GM12878 (cell line): Measurements from ENCODE around the gene ST7. TPM values are rescaled to one million over a fixed set of nuclear protein-coding genes. Genes with fewer than 3 reads are reported as not detected.
A peak's percentile ranks its signal among the peaks of the same experiment; 100 is the strongest.

Experiments used
- DPF2 ChIP-seq: fragments of 450-650 bp; IDR thresholded peaks from 2 replicates; pipeline ENCODE4 v1.6.1; 2017; ENCODE audit warnings: mild to moderate bottlenecking
- EGR1 ChIP-seq, 2 experiments: IDR thresholded peaks; 1 replicate in 1 of 2; 2 replicates in 1 of 2; pipeline ENCODE4 v1.6.1; 2011 to 2012; ENCODE audit warnings: low read depth in 2 of 2, low read length in 2 of 2, borderline replicate concordance in 1 of 2, mild to moderate bottlenecking in 1 of 2, moderate library complexity in 1 of 2
- EP300 ChIP-seq, 2 experiments: fragments of 150-350 bp in 1 of 2; IDR thresholded peaks; 2 replicates each; pipeline ENCODE4 v1.6.1; 2011 to 2012; ENCODE audit warnings: low read depth in 2 of 2, low read length in 2 of 2, borderline replicate concordance in 1 of 2, improper control_type of control experiment in 1 of 2, inconsistent platforms in 1 of 2; ENCODE audit not compliant: control insufficient read depth in 1 of 2
- HDGF ChIP-seq: fragments of 450-650 bp; IDR thresholded peaks from 2 replicates; pipeline ENCODE4 v1.6.1; 2016; ENCODE audit warnings: antibody characterized with exemption
- JUNB ChIP-seq: IDR thresholded peaks from 2 replicates; pipeline ENCODE4 v1.6.1; 2016; ENCODE audit warnings: antibody characterized with exemption, mild to moderate bottlenecking
- MEF2B ChIP-seq: fragments of 450-650 bp; IDR thresholded peaks from 2 replicates; pipeline ENCODE4 v1.6.1; 2018; ENCODE audit warnings: mild to moderate bottlenecking, moderate library complexity; ENCODE audit not compliant: partially characterized antibody, poor library complexity, severe bottlenecking
- PAX5 ChIP-seq: IDR thresholded peaks from 2 replicates; pipeline ENCODE4 v1.6.1; 2011; ENCODE audit warnings: low read depth, low read length, borderline replicate concordance
- PML ChIP-seq: IDR thresholded peaks from 2 replicates; pipeline ENCODE4 v1.6.1; 2012; ENCODE audit warnings: low read length, inconsistent platforms
- POLR2AphosphoS5 ChIP-seq: IDR thresholded peaks from 2 replicates; pipeline ENCODE4 v1.6.1; 2011; ENCODE audit warnings: mild to moderate bottlenecking, low read length, inconsistent platforms
- RAD51 ChIP-seq: fragments of 450-650 bp; IDR thresholded peaks from 2 replicates; pipeline ENCODE4 v1.6.1; 2016; ENCODE audit warnings: moderate library complexity, mild to moderate bottlenecking, inconsistent platforms
- RB1 ChIP-seq: fragments of 450-650 bp; formaldehyde crosslinking; IDR thresholded peaks from 2 replicates; pipeline ENCODE4 v1.6.1; 2017; ENCODE audit warnings: mild to moderate bottlenecking, borderline replicate concordance
- RBBP5 ChIP-seq: fragments of 200-600 bp; sonication (generic); conservative IDR thresholded peaks from 2 replicates; pipeline ENCODE4 v1.6.1; 2016
- SMAD5 ChIP-seq: IDR thresholded peaks from 2 replicates; pipeline ENCODE4 v1.6.1; 2016; ENCODE audit warnings: antibody characterized with exemption, low read depth
- SMC3 ChIP-seq: IDR thresholded peaks from 2 replicates; pipeline ENCODE4 v1.6.1; 2011; ENCODE audit warnings: low read length, improper control_type of control experiment, borderline replicate concordance
- SPI1 ChIP-seq: IDR thresholded peaks from 2 replicates; pipeline ENCODE4 v1.6.1; 2011; ENCODE audit warnings: low read depth, mild to moderate bottlenecking, low read length, moderate library complexity, borderline replicate concordance; ENCODE audit not compliant: insufficient read depth
- SUZ12 ChIP-seq: fragments of 200-600 bp; sonication (generic); IDR thresholded peaks from one replicate; pipeline ENCODE4 v1.6.1; 2018; ENCODE audit warnings: antibody characterized with exemption, mild to moderate bottlenecking; ENCODE audit not compliant: unreplicated experiment
- TBL1XR1 ChIP-seq: IDR thresholded peaks from 2 replicates; pipeline ENCODE4 v1.6.1; 2012; ENCODE audit warnings: low read depth, low read length, improper control_type of control experiment
- YY1 ChIP-seq: IDR thresholded peaks from 2 replicates; pipeline ENCODE4 v1.6.1; 2011; ENCODE audit warnings: low read depth, mild to moderate bottlenecking, low read length
- ZNF217 ChIP-seq: fragments of 450-650 bp; IDR thresholded peaks from 2 replicates; pipeline ENCODE4 v1.6.1; 2017; ENCODE audit warnings: antibody characterized with exemption, mild to moderate bottlenecking
- ZNF384 ChIP-seq: IDR thresholded peaks from 2 replicates; pipeline ENCODE4 v1.6.1; 2012; ENCODE audit warnings: low read depth, mild to moderate bottlenecking, low read length, improper control_type of control experiment, borderline replicate concordance
- polyA plus RNA-seq, 11 experiments: library from polyadenylated mRNA; depleted of rRNA in 4 of 11; unstranded in 6 of 11; stranded (reverse) in 5 of 11; fragments of >200 nt; fragmentation: Nextera tagmentation in 4 of 11; fragmentation: Illumina TruSeq in 1 of 11; extraction: Ambion mirVana in 4 of 11; extraction: Trizol in 1 of 11; gene quantifications; 1 replicate in 1 of 11; 2 replicates in 10 of 11; pipeline versions ENCODE4 v1.2.1 to v1.2.3, GENCODE V29; 2011 to 2016; ENCODE audit warnings: inconsistent platforms in 2 of 11, missing spikeins in 2 of 11, low read depth in 1 of 11
- total RNA-seq, 4 experiments: library from RNA; depleted of rRNA in 3 of 4; stranded (reverse); fragments of >200 nt in 3 of 4; fragmentation: Illumina TruSeq in 1 of 4; extraction: Trizol in 1 of 4; gene quantifications; 2 replicates each; pipeline versions ENCODE4 v1.2.1 to v1.2.3, GENCODE V29; 2013 to 2021
- TF ChIP-seq, protein P1 (sequence below): IDR thresholded peaks from 2 replicates; pipeline ENCODE4 v1.6.1; 2011; ENCODE audit warnings: low read depth, low read length, improper control_type of control experiment, borderline replicate concordance
- TF ChIP-seq, protein P2 (sequence below): fragments of 450-650 bp; IDR thresholded peaks from 2 replicates; pipeline ENCODE4 v1.6.1; 2017; ENCODE audit warnings: mild to moderate bottlenecking, moderate library complexity
- TF ChIP-seq, protein P3 (sequence below): IDR thresholded peaks from 2 replicates; pipeline ENCODE4 v1.6.1; 2012; ENCODE audit warnings: low read depth, low read length, improper control_type of control experiment
- TF ChIP-seq, protein P4 (sequence below): fragments of 450-650 bp; IDR thresholded peaks from 2 replicates; pipeline ENCODE4 v1.6.1; 2017; ENCODE audit warnings: low read depth, mild to moderate bottlenecking, moderate library complexity

ST7 gene
- total and polyA plus RNA-seq, 10 of the 15 experiments (the other 5 are each of a cell fraction or from before 2014, with no cell fraction given) = 27.7 to 76.4 (median 53.6) TPM

DNA sequence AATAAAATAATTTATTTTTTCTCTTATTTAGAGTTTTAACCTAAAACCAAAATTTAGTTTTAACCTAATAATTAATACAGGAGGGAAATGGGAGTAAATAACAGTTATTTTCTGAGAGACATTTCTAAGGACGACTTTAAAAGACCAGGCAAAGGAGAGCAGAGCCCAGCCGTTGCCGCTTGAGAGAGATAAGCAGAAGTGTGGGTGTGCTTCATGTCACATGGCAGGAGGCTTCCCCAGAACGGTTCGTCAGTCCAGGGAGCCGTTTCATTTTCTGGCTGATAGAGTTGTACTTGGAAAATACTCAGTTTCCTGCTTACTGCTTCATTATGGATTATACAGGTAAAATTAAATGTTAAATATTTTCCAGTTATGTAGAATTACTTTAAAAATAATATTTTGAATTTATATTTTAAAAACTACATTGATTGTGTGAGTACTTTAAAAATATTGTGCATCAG, 61.4 kb downstream of the ST7 start (continued):
- TF ChIP-seq, protein P1, sequence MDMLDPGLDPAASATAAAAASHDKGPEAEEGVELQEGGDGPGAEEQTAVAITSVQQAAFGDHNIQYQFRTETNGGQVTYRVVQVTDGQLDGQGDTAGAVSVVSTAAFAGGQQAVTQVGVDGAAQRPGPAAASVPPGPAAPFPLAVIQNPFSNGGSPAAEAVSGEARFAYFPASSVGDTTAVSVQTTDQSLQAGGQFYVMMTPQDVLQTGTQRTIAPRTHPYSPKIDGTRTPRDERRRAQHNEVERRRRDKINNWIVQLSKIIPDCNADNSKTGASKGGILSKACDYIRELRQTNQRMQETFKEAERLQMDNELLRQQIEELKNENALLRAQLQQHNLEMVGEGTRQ = peak; percentile 38; the same call in 1 of the 2 replicates
- TF ChIP-seq, protein P2, sequence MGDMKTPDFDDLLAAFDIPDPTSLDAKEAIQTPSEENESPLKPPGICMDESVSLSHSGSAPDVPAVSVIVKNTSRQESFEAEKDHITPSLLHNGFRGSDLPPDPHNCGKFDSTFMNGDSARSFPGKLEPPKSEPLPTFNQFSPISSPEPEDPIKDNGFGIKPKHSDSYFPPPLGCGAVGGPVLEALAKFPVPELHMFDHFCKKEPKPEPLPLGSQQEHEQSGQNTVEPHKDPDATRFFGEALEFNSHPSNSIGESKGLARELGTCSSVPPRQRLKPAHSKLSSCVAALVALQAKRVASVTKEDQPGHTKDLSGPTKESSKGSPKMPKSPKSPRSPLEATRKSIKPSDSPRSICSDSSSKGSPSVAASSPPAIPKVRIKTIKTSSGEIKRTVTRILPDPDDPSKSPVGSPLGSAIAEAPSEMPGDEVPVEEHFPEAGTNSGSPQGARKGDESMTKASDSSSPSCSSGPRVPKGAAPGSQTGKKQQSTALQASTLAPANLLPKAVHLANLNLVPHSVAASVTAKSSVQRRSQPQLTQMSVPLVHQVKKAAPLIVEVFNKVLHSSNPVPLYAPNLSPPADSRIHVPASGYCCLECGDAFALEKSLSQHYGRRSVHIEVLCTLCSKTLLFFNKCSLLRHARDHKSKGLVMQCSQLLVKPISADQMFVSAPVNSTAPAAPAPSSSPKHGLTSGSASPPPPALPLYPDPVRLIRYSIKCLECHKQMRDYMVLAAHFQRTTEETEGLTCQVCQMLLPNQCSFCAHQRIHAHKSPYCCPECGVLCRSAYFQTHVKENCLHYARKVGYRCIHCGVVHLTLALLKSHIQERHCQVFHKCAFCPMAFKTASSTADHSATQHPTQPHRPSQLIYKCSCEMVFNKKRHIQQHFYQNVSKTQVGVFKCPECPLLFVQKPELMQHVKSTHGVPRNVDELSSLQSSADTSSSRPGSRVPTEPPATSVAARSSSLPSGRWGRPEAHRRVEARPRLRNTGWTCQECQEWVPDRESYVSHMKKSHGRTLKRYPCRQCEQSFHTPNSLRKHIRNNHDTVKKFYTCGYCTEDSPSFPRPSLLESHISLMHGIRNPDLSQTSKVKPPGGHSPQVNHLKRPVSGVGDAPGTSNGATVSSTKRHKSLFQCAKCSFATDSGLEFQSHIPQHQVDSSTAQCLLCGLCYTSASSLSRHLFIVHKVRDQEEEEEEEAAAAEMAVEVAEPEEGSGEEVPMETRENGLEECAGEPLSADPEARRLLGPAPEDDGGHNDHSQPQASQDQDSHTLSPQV = no peak
- TF ChIP-seq EGR1 (IDR thresholded peaks at IDR 0.05; ENCODE audit: borderline replicate concordance in 1 of 2, low read depth in 2 of 2, low read length in 2 of 2) (peak in 1 of 2 experiments; percentile 69; a peak in 2 of 3 replicates), POLR2AphosphoS5 (peak; percentile 54; the same call in 1 of the 2 replicates), SUZ12 (no peak), RBBP5 (no peak), ZNF217 (no peak), JUNB (peak; percentile 30; the same call in 1 of the 2 replicates), ZNF384 (no peak), RB1 (no peak), SMC3 (no peak), TBL1XR1 (no peak), SPI1 (peak; percentile 73; the same call in 1 of the 2 replicates), YY1 (0 out of 2 replicates have a peak, but pooled peaks have one; percentile 20), EP300 (IDR thresholded peaks at IDR 0.05; ENCODE audit: borderline replicate concordance in 1 of 2, control insufficient read depth in 1 of 2, low read depth in 2 of 2, low read length in 2 of 2) (no peak), RAD51 (peak; percentile 90), SMAD5 (no peak), HDGF (no peak), MEF2B (no peak), PML (0 out of 2 replicates have a peak, but pooled peaks have one; percentile 28), PAX5 (no peak), DPF2 (no peak)
- TF ChIP-seq, protein P3, sequence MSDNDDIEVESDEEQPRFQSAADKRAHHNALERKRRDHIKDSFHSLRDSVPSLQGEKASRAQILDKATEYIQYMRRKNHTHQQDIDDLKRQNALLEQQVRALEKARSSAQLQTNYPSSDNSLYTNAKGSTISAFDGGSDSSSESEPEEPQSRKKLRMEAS = peak; percentile 26; the same call in 1 of the 2 replicates
- TF ChIP-seq, protein P4, sequence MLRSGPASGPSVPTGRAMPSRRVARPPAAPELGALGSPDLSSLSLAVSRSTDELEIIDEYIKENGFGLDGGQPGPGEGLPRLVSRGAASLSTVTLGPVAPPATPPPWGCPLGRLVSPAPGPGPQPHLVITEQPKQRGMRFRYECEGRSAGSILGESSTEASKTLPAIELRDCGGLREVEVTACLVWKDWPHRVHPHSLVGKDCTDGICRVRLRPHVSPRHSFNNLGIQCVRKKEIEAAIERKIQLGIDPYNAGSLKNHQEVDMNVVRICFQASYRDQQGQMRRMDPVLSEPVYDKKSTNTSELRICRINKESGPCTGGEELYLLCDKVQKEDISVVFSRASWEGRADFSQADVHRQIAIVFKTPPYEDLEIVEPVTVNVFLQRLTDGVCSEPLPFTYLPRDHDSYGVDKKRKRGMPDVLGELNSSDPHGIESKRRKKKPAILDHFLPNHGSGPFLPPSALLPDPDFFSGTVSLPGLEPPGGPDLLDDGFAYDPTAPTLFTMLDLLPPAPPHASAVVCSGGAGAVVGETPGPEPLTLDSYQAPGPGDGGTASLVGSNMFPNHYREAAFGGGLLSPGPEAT = peak; percentile 60; the same call in 1 of the 2 replicates
